Hepatocyte (in vitro differentiated cells): ENCODE data around the gene MIPOL1. TPM values are rescaled to one million over a fixed set of nuclear protein-coding genes. Genes with fewer than 3 reads are reported as not detected.

Experiments
- DNase-seq: peaks from one replicate; pipeline ENCODE4 v3.0.0-alpha.2; 2016; ENCODE audit warnings: low spot score
- H2AFZ ChIP-seq: fragments of 200-600 bp; sonication (generic); 2 replicates; pipeline ENCODE4 v1.6.0; 2016; ENCODE audit warnings: antibody characterized with exemption, mild to moderate bottlenecking
- H3K27ac ChIP-seq: fragments of 200-600 bp; sonication (generic); 2 replicates; pipeline ENCODE4 v1.5.1; 2016; ENCODE audit warnings: mild to moderate bottlenecking
- H3K27me3 ChIP-seq: fragments of 200-600 bp; sonication (generic); 2 replicates; pipeline ENCODE4 v1.6.1; 2016
- H3K36me3 ChIP-seq: fragments of 200-600 bp; sonication (generic); replicated peaks from 2 replicates; pipeline ENCODE4 v1.5.1; 2016; ENCODE audit warnings: low read depth; ENCODE audit not compliant: insufficient read depth
- H3K4me1 ChIP-seq: fragments of 200-600 bp; sonication (generic); 2 replicates; pipeline ENCODE4 v1.5.1; 2016; ENCODE audit warnings: mild to moderate bottlenecking, moderate library complexity; ENCODE audit not compliant: insufficient read depth
- H3K4me2 ChIP-seq: fragments of 200-600 bp; sonication (generic); 2 replicates; pipeline ENCODE4 v1.6.0; 2016
- H3K4me3 ChIP-seq: fragments of 200-600 bp; sonication (generic); 2 replicates; pipeline ENCODE4 v1.5.1; 2016; ENCODE audit warnings: mild to moderate bottlenecking
- H3K79me2 ChIP-seq: fragments of 200-600 bp; sonication (generic); 2 replicates; pipeline ENCODE4 v1.6.0; 2017; ENCODE audit warnings: mild to moderate bottlenecking
- H3K9me2 ChIP-seq: fragments of 200-600 bp; sonication (generic); replicated peaks from 2 replicates; pipeline ENCODE4 v1.6.0; 2017; ENCODE audit warnings: mild to moderate bottlenecking; ENCODE audit not compliant: insufficient read depth
- H3K9me3 ChIP-seq: fragments of 200-600 bp; sonication (generic); 2 replicates; pipeline ENCODE4 v1.5.1; 2016; ENCODE audit warnings: low read depth, mild to moderate bottlenecking
- H4K20me1 ChIP-seq: fragments of 200-600 bp; sonication (generic); 2 replicates; pipeline ENCODE4 v1.6.0; 2016; ENCODE audit warnings: mild to moderate bottlenecking; ENCODE audit not compliant: insufficient read depth, poor library complexity, severe bottlenecking
- CTCF ChIP-seq: fragments of 200-600 bp; sonication (generic); IDR thresholded peaks from 2 replicates; pipeline ENCODE4 v1.5.1; 2016; ENCODE audit warnings: antibody characterized with exemption, mild to moderate bottlenecking; ENCODE audit not compliant: poor library complexity
- EZH2 ChIP-seq: fragments of 200-600 bp; sonication (generic); IDR thresholded peaks from 2 replicates; pipeline ENCODE4 v1.6.1; 2016; ENCODE audit warnings: antibody characterized with exemption, mild to moderate bottlenecking, borderline replicate concordance
- EZH2phosphoT487 ChIP-seq: fragments of 200-600 bp; sonication (generic); IDR thresholded peaks from one replicate; pipeline ENCODE4 v1.6.1; 2018; ENCODE audit warnings: antibody characterized with exemption, mild to moderate bottlenecking, low read depth, moderate library complexity; ENCODE audit not compliant: unreplicated experiment, severe bottlenecking
- WGBS: methylation state at CpG from one replicate; pipeline ENCODE4 v1.1.6; 2016; ENCODE audit warnings: low lambda C conversion rate; ENCODE audit errors: missing lambda C conversion rate; 5-methylcytosine and 5-hydroxymethylcytosine counted together
- polyA plus RNA-seq: library from polyadenylated mRNA; unstranded; fragments of >200 nt; fragmentation: Nextera tagmentation; extraction: Ambion mirVana; gene quantifications from 2 replicates; pipeline ENCODE4 v1.2.1, GENCODE V29; 2016
- total RNA-seq: library from RNA; depleted of rRNA; stranded (reverse); fragments of >200 nt; gene quantifications from 2 replicates; pipeline ENCODE4 v1.2.3, GENCODE V29; 2014

Gene MIPOL1
- total and polyA plus RNA-seq, 2 experiments from 2014 or later, result 2.6 to 16.6 TPM

- no peak for DNase-seq
- no peak overlapping the region for H3K27ac ChIP-seq
- H3K4me1 ChIP-seq, result no peaks in the 10 kb centered on the region
- no peaks in the 10 kb centered on the region for H3K9me3 ChIP-seq
- H2AFZ ChIP-seq, result no peak overlapping the region
- TF ChIP-seq EZH2phosphoT487 (no peak), CTCF (no peak), EZH2 (no peak)
- H3K4me3 ChIP-seq, result no peak overlapping the region
- no peaks in the 10 kb centered on the region for H3K36me3 ChIP-seq
- no peaks in the 10 kb centered on the region for H3K9me2 ChIP-seq
- no peak overlapping the region for H3K4me2 ChIP-seq
- no peaks in the 10 kb centered on the region for H3K79me2 ChIP-seq
- no peaks in the 10 kb centered on the region for H3K27me3 ChIP-seq
- no peaks in the 10 kb centered on the region for H4K20me1 ChIP-seq
- WGBS, result 86% methylated on average over 3 of the region's 3 CpGs
Measured at GRCh38 chr14:37480446-37481290, 282.9 kb downstream of the MIPOL1 start.

GRCh38 chr14:37482428-37482827 lies 284.7 kb downstream of the MIPOL1 start:
- Histone ChIP-seq H3K27ac (no peak overlapping the region), H3K9me3 (no peaks in the 10 kb centered on the region), H3K79me2 (no peaks in the 10 kb centered on the region), H2AFZ (no peak overlapping the region), H3K4me2 (no peak overlapping the region), H3K4me1 (no peaks in the 10 kb centered on the region), H3K36me3 (no peaks in the 10 kb centered on the region), H3K4me3 (no peak overlapping the region), H3K9me2 (no peaks in the 10 kb centered on the region), H4K20me1 (no peaks in the 10 kb centered on the region), H3K27me3 (no peaks in the 10 kb centered on the region)
- DNase-seq, result no peak
- TF ChIP-seq EZH2phosphoT487 (no peak), CTCF (no peak), EZH2 (no peak)
- WGBS, result 84% methylated on average over 1 of the region's 1 CpG

- Histone ChIP-seq H3K27me3 (no peaks in the 10 kb centered on the region), H3K4me3 (no peak overlapping the region), H3K4me1 (no peaks in the 10 kb centered on the region), H3K27ac (no peak overlapping the region), H3K9me2 (no peaks in the 10 kb centered on the region), H4K20me1 (no peaks in the 10 kb centered on the region), H3K79me2 (no peaks in the 10 kb centered on the region), H3K4me2 (no peak overlapping the region), H2AFZ (no peak overlapping the region), H3K9me3 (no peaks in the 10 kb centered on the region), H3K36me3 (no peaks in the 10 kb centered on the region)
- 94% methylated on average over 4 of the region's 4 CpGs for WGBS
- TF ChIP-seq EZH2 (no peak), CTCF (no peak), EZH2phosphoT487 (no peak)
- DNase-seq, result no peak
Measured at GRCh38 chr14:37483672-37484071, 285.9 kb downstream of the MIPOL1 start.
